Fibroblast of skin of back (primary cell): ENCODE data around the gene SOX11.

Source experiments
- DNase-seq: peaks from one replicate; pipeline ENCODE4 v3.0.0-alpha.2; 2013

The SOX11 gene

DNA sequence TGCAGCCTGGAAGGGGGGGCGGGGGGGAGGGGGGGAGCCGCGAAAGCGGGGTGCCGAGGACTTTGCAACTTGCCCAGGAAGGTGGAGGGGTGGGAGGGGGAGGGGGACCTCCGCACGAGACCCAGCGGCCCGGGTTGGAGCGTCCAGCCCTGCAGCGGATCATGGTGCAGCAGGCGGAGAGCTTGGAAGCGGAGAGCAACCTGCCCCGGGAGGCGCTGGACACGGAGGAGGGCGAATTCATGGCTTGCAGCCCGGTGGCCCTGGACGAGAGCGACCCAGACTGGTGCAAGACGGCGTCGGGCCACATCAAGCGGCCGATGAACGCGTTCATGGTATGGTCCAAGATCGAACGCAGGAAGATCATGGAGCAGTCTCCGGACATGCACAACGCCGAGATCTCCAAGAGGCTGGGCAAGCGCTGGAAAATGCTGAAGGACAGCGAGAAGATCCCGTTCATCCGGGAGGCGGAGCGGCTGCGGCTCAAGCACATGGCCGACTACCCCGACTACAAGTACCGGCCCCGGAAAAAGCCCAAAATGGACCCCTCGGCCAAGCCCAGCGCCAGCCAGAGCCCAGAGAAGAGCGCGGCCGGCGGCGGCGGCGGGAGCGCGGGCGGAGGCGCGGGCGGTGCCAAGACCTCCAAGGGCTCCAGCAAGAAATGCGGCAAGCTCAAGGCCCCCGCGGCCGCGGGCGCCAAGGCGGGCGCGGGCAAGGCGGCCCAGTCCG, 540 bp downstream of the SOX11 start:
- DNase-seq, result peak; percentile 56

- DNase-seq, result peak; percentile 46
Measured at GRCh38 chr2:5693287-5694201, 1.4 kb downstream of the SOX11 start.

- DNase-seq, result peak; percentile 39
Measured at GRCh38 chr2:5694306-5694705, 2.1 kb downstream of the SOX11 start.

GRCh38 chr2:5695654-5696403, 3.6 kb downstream of the SOX11 start:
- peak; percentile 77 for DNase-seq

GRCh38 chr2:5696404-5696944, 4.3 kb downstream of the SOX11 start:
- peak; percentile 59 for DNase-seq

DNA sequence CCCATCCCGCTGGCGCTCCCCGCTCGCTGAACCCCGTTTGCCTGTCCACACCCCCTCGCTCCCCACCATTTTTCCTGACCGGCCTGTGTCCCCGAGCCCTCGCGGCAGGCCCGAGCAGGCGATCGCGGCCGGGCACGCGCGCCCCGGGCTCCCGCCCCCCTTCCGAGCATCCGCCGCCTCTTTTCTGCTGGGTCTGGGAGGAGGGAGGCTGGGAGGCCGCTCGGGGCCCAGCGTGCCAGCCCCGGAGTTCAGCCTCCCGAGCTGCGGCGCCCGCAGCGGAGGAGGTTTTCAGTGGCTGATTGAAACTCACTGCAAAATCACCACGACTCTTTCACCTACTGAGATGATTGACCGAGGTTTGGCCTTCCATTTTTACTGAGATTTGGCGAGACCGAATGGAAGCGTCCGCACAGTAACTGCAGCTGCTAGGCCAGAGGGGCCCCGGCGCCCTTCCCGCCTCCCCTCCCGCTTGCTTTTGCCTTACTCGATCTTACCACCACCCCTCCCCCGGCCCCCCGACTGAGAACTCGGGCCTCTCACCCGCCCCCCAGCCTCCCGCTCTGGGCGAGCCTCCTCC, 4.8 kb downstream of the SOX11 start:
- peak; percentile 76 for DNase-seq

- DNase-seq, result no peak
Measured at GRCh38 chr2:5697562-5697961, 5.4 kb downstream of the SOX11 start.

DNA sequence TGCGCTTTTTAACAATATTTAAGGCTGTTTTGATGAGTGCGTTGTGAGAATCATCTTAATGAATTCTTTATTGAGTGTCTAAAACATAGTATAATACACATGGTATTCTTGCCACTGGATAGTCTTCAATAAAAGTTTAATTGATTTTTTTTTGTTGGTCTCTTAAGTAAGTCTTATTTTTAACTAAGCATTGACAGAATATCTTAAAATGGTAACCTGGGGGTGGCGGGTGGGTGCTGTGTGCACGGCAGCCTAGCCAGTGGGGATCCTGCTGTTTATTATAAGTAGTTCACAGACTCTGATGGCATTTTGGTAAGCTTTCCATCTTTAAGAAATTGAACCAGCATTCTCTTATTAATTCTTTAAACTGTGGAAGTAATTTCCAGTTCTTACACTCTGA, 6.0 kb downstream of the SOX11 start:
- no peak for DNase-seq

DNA sequence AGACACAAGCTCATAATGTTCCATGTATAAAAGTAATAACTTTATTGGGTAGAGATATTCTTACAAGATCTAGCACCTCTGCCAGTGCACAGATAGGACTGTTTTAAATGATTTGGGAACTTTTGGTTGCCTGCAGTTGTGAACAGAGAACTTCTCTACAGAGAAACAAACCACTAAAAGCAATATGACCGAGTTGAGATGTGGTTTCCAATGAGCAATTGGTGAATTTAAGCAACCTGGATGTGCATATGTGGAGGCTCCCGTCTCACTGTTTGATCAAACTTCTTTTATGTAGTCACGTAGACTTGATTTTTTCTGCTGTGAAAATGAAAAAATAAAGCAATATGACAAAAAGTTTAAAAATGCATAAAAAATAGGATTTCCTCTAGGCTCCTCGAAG, 7.8 kb downstream of the SOX11 start:
- no peak for DNase-seq

- DNase-seq, result no peak
Measured at GRCh38 chr2:5700551-5700950, 8.4 kb downstream of the SOX11 start.

- no peak for DNase-seq
Measured at GRCh38 chr2:5701266-5701665, 9.1 kb downstream of the SOX11 start.

DNA sequence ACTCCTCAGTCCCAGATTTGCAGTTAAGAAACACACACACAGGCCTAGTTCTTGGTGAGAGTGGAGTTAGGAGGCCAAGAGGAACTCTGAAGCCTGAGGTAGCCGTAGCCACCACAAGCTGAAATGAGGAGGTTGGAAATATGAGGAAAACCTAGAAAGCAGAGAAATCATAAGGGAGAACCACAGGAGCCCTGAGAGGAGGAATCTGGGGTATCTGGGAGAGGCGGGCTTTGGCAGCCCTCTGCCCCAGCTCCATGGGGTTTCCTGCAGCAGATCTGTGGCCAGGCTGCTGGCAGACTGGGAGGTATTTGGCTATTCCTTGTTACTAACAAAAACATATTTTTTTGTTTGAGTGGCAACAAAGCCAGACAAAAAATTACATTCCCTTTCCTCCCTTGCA, 11.0 kb downstream of the SOX11 start:
- no peak for DNase-seq

DNA sequence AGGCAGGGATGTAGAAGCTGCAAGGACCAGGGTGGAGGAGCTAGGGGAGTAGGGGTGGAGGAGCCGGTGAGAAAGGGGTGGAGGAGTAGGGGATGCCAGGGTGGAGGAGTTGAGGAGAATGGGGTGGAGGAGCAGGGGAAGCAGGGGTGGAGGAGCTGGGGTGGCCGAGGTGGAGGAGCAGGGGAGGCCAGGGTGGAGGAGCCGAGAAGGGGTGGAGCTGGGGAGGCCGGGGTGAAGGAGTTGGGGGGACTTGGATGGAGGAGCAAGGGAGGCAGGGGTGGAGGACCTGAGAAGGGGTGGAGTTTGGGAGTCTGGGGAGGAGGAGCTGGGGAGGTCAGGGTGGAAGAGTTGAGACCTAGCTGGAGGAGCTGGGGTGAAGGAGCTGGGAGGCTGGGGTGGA, 13.3 kb downstream of the SOX11 start:
- no peak for DNase-seq

- no peak for DNase-seq
Measured at GRCh38 chr2:5706717-5707455, 14.7 kb downstream of the SOX11 start.

DNA sequence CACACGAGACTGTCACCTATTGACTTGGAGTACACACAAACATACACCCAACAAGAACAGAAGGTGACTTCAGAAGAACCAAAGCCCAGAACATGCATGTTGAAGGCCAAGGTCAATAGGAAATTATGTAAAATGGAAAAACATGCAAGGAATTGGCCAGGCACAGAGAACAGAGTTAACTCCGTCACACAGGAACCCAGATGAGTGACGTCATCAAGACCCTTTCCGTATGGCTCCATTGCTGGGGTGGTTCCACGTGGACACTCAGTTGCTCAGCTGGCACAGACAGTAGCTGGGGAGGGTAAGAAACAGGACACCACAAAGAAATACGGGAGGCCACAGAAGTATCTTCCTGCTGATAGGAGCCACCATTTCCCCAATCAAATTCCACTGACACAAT, 18.4 kb downstream of the SOX11 start:
- DNase-seq, result no peak

DNA sequence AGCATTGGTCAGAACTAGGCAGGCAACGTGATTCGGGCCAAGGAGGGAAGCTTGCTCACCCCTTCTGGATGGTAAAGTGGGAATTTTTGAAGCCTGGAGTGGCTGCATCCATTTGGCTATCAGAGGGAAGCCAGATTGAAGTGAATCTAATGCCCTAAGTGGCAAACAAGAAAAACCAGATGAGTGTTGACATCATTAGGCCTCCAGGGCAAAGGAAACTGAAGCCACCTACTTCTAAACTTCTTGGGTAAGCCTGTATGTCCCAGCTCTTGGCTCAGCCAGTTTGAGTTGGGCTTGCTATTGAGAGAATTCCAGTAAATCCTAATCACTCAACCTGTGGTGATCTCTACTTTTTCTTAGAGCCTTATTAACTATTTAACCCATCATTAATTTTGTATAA, 20.9 kb downstream of the SOX11 start:
- no peak for DNase-seq

DNA sequence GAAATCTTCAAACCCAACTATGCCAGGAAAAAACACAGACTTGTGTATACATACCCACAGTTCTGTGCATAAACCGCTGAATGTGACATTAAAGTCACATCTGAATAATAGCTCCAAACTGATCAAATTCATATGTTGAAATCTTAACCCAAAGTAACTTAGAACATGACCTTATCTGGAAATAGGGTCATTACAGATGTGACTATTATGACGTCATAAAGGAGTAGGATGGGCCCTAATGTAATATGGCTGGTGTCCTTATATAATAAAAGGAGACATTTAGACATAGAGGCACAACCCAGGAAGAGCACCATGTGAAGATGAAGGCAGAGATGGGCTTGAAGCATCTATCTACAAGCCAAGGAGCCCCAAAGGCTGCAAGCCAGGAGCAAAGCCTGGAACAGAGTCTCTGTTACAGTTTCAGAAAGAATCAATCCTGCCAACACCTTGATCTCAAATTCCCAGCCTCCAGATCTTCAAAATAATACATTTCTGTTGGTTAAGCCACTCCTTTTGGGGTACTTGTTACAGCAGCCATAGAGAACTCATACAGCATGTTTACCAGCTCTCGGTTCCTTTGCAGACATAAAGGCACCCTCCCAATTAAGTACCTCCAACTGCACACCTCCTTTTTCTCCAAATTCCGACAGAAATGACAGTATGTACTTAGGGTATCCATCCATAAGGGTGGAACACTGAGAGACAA, 27.6 kb downstream of the SOX11 start:
- no peak for DNase-seq

DNA sequence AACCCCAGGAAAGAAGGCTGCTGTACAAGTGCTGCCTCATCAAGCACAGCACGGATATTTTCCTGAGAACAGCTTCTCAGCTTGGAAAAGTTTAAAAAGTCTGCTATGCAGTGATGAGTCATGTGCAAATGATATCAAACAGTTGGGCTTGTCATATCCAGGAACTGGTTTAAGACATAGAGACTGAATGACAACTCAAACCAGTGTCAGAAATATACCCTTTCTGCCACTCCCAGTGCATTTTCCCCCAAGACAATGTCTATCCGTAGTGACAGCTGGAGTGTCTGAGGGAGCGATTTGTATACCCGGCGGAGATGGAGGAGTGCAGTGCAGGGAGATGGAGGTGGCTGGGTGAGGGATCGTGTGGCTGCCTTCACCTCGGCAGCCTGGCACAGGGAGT, 28.2 kb downstream of the SOX11 start:
- DNase-seq, result peak; percentile 78

GRCh38 chr2:5722236-5722635, 30.1 kb downstream of the SOX11 start:
- no peak for DNase-seq

- no peak for DNase-seq
Measured at GRCh38 chr2:5723791-5724735, 31.9 kb downstream of the SOX11 start.
